ENCODE measurements around the gene OSBP2. TPM values are rescaled to one million over a fixed set of nuclear protein-coding genes. Genes with fewer than 3 reads are reported as not detected.

The OSBP2 gene
- total RNA-seq, 6 experiments from 2014 or later, result 0.31 to 3.4 (median 0.93) TPM

DNA sequence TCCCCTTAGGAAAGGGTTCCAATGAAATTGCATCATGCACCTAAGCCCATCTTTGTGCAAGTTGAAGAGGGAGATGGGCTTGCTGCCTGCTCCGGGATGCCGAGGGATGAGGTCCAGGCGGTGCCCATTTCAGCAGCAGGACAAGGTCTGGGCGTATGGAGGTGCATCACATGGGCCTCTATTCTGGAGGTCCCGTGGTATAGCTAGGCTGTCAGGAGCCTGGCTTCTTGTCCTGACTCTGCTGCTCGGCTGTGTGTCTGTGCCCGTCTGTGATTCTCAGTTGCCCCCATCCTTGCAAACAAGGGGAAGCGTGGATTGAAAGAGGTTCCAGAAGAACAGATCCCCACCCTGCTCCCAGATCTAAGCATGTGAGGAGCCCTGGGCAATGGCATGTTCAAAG is 130.0 kb downstream of the OSBP2 start:
- Histone ChIP-seq H3K4me3 (no peak overlapping the region), H3K4me1 (peaks cover 0 to 9% (median 2%) of the 10 kb centered on the region in 4 donors), H3K36me3 (no peaks in the 10 kb centered on the region), H3K9me3 (no peaks in the 10 kb centered on the region), H3K27me3 (peaks cover 0 to 12% of the 10 kb centered on the region in 2 donors), H3K27ac (no peak overlapping the region)
- 60% methylated on average over 1 of the region's 8 CpGs for WGBS (ENCODE audit: insufficient coverage, low coverage, low lambda C conversion rate, missing lambda C conversion rate)
- TF ChIP-seq, protein P1, sequence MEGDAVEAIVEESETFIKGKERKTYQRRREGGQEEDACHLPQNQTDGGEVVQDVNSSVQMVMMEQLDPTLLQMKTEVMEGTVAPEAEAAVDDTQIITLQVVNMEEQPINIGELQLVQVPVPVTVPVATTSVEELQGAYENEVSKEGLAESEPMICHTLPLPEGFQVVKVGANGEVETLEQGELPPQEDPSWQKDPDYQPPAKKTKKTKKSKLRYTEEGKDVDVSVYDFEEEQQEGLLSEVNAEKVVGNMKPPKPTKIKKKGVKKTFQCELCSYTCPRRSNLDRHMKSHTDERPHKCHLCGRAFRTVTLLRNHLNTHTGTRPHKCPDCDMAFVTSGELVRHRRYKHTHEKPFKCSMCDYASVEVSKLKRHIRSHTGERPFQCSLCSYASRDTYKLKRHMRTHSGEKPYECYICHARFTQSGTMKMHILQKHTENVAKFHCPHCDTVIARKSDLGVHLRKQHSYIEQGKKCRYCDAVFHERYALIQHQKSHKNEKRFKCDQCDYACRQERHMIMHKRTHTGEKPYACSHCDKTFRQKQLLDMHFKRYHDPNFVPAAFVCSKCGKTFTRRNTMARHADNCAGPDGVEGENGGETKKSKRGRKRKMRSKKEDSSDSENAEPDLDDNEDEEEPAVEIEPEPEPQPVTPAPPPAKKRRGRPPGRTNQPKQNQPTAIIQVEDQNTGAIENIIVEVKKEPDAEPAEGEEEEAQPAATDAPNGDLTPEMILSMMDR (IDR thresholded peaks at IDR 0.05), result no peak
- TF ChIP-seq POLR2A (IDR thresholded peaks at IDR 0.05), result no peak
- DNase-seq (no peak), ATAC-seq (no peak)
- intact Hi-C loops (cut with DNase I), result no loop called here

DNA sequence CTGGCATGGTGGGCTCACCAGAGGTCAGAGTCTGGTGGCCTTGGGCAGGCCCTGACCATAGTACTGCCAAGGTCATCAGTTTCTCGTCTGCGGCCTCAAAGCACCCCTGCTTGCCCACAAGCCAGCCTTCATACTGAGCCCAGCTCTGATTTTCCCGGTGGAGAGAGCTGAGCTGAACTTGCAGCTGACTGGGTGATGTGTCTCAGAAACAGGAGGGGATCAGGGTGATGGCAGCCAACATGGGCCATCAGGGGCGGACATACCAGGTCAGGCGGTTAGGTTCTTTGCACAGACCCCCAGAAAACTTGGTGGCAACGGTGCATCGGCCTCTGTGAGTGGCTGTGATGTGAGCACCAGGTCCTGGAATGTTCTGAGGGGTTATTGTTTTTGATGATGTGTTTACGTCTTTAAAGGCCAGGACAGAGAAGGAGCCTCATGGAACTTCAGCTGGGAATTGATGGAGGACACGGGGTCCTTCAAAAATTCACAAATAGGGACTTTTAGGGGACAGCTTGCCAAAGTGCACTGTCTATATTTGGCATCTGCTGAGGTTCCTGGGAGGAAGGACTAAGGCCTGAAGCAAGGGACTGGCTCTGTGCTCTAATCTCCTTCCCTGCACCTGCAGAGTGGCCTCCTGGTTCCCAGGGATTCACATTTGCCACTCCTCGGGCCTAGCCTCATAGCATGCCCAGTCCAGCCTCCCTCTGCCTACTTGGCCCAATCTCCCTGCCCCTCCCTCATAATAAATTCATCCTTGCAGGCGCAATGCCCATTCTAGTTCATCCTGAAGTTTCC is 131.2 kb downstream of the OSBP2 start:
- WGBS (ENCODE audit: insufficient coverage, low coverage, low lambda C conversion rate, missing lambda C conversion rate), result 69% methylated on average over 5 of the region's 11 CpGs
- no peak for DNase-seq
- Histone ChIP-seq H3K9me3 (no peaks in the 10 kb centered on the region), H3K4me1 (peaks cover 0 to 9% (median 2%) of the 10 kb centered on the region in 4 donors), H3K27ac (no peak overlapping the region), H3K27me3 (peaks cover 0 to 12% of the 10 kb centered on the region in 2 donors), H3K4me3 (no peak overlapping the region), H3K36me3 (no peaks in the 10 kb centered on the region)
- no peak for ATAC-seq
- intact Hi-C loops (cut with DNase I), result no loop called here
- TF ChIP-seq POLR2A (IDR thresholded peaks at IDR 0.05), result no peak
- TF ChIP-seq, protein P1 (IDR thresholded peaks at IDR 0.05), result no peak

DNA sequence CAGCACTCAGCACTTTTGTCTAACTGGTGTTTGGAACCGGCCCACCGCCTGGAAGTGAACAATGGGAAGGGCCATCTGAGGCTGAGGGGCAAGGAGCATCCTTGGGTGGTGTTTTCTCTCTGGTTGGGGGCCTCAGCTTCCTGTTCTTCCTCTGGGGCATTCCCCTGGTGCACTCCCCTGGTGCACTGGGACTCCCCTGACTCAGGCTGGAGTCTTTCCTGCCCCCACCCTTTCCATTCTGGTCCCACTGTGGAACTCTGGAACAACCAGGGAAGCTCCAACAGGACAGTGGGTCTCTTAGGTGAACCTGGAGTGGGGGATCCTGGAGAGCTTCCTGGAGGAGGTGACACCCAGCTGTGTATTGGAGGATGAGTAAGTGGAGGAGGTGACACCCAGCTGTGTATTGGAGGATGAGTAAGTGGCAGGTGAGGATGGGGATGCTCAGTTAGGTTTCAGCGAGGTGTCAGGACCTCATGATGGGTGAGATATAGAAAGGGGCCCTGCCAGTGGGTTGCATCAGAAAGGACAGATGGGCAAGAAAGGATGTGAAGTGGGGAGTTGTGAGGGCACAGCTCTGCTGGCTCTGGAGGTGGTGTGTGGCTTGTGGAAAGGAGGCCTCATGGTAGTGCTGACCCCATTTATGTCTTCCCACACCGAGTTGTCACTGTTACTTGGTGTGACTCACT is 132.1 kb downstream of the OSBP2 start:
- Histone ChIP-seq H3K27me3 (peaks cover 0 to 11% of the 10 kb centered on the region in 2 donors), H3K4me1 (peaks cover 0 to 9% (median 2%) of the 10 kb centered on the region in 4 donors), H3K27ac (no peak overlapping the region), H3K4me3 (no peak overlapping the region), H3K36me3 (no peaks in the 10 kb centered on the region), H3K9me3 (no peaks in the 10 kb centered on the region)
- intact Hi-C loops (cut with DNase I), result no loop called here
- TF ChIP-seq, protein P1 (IDR thresholded peaks at IDR 0.05), result no peak
- no peak for TF ChIP-seq POLR2A (IDR thresholded peaks at IDR 0.05)
- DNase-seq (no peak), ATAC-seq (no peak)
- WGBS (ENCODE audit: insufficient coverage, low coverage, low lambda C conversion rate, missing lambda C conversion rate), result 71% methylated on average over 1 of the region's 4 CpGs

DNA sequence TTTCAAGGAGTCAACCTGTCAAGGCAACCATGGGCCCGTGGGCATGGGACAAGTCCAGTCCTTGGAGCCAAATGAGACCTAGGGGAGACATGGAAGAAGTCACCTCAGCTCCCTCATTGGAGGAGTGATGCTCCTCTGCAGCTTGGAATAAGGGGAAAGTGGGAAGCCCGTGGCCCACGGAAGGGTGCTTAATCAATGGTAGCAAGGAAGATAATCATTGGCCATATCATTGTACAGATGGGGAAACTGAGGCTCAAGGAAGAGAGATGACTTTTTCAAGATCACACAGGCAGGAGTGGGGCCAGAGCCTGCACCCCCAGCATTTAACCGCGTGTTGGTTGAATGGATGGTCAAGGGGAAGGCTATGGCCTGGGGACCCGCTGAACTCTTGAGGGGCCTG is 133.0 kb downstream of the OSBP2 start:
- Histone ChIP-seq H3K27me3 (peaks cover 0 to 3% of the 10 kb centered on the region in 2 donors), H3K9me3 (no peaks in the 10 kb centered on the region), H3K27ac (no peak overlapping the region), H3K4me1 (peaks cover 0 to 1% (median 0%) of the 10 kb centered on the region in 4 donors), H3K36me3 (no peaks in the 10 kb centered on the region), H3K4me3 (no peak overlapping the region)
- DNase-seq, result no peak
- intact Hi-C loops (cut with DNase I), result no loop called here
- WGBS (ENCODE audit: insufficient coverage, low coverage, low lambda C conversion rate, missing lambda C conversion rate), result 71% methylated on average over 5 of the region's 6 CpGs
- ATAC-seq, result no peak
- TF ChIP-seq, protein P1 (IDR thresholded peaks at IDR 0.05), result no peak
- no peak for TF ChIP-seq POLR2A (IDR thresholded peaks at IDR 0.05)

Data from right lobe of liver (tissue), 6 donors.